Left lung (tissue), 10 donors: ENCODE data around the gene ZNF140. TPM values are rescaled to one million over a fixed set of nuclear protein-coding genes. Genes with fewer than 3 reads are reported as not detected.

Source experiments
- ATAC-seq: fragments of 200-7000 bp; cut with Tn5 transposase; one replicate; pipeline ENCODE4 v1.9.1; 2020; ENCODE audit warnings: moderate library complexity
- DNase-seq, 4 donors: peaks; one replicate each; pipeline ENCODE4 v3.0.0-alpha.2; 2013 to 2020
- H3K27ac ChIP-seq, 2 donors: fragments of 200-600 bp; sonication (generic) in 1 of 2; one replicate each; pipeline versions ENCODE4 v1.5.0 to v1.8.0; 2020 to 2021
- H3K27me3 ChIP-seq, 2 donors: fragments of 200-600 bp; sonication (generic) in 1 of 2; one replicate each; pipeline versions ENCODE4 v1.5.0 to v1.8.0; 2020 to 2021
- H3K36me3 ChIP-seq, 2 donors: fragments of 200-600 bp; sonication (generic) in 1 of 2; one replicate each; pipeline versions ENCODE4 v1.5.0 to v1.8.0; 2020 to 2021
- H3K4me1 ChIP-seq, 2 donors: fragments of 200-600 bp; one replicate each; pipeline ENCODE4 v1.8.0; 2021
- H3K4me3 ChIP-seq, 2 donors: fragments of 200-600 bp; sonication (generic) in 1 of 2; one replicate each; pipeline versions ENCODE4 v1.5.0 to v1.8.0; 2020 to 2021; ENCODE audit warnings: mild to moderate bottlenecking in 1 of 2
- H3K9me3 ChIP-seq, 2 donors: fragments of 200-600 bp; sonication (generic) in 1 of 2; one replicate each; pipeline versions ENCODE4 v1.5.0 to v1.8.0; 2020 to 2021
- CTCF ChIP-seq, 2 donors: fragments of 200-600 bp; sonication (generic) in 1 of 2; IDR thresholded peaks; one replicate each; pipeline versions ENCODE4 v1.5.0 to v1.8.0; 2021; ENCODE audit warnings: antibody characterized with exemption in 2 of 2
- intact Hi-C, 2 donors: fragments of 100-400 bp; cut with DNase I; formaldehyde crosslinking; loops; one replicate each; pipeline versions ENCODE4 v1.11.2 to v1.14.2; 2022
- polyA plus RNA-seq, 6 donors: library from polyadenylated mRNA; unstranded; fragments of 120-200 nt; gene quantifications; one replicate each; pipeline ENCODE4 v1.2.1, GENCODE V29; 2013; ENCODE audit not compliant: insufficient read length in 6 of 6
- total RNA-seq, 2 donors: library from RNA; stranded (reverse); fragmentation: NEBNext Ultra II Directional; extraction: Animal tissue kit (Norgen Biotek cat#: 25700); gene quantifications; one replicate each; pipeline ENCODE4 v1.2.1, GENCODE V29; 2021
- donor health status: DM: no; HTN: yes; CAD: no.
- donor health status: DM: no; HTN: no; CAD: no.

ZNF140 gene
- total and polyA plus RNA-seq, 8 donors = 12.2 to 44.2 (median 40.0) TPM

- no peak for TF ChIP-seq CTCF (IDR thresholded peaks at IDR 0.05)
- ATAC-seq (peak; percentile 97), DNase-seq (peak; percentile 97 to 98 (median 97))
- peaks cover 0 to 64% of the 10 kb centered on the region in 2 donors for H3K36me3 ChIP-seq
- H3K4me1 ChIP-seq = peaks cover 0 to 17% of the 10 kb centered on the region in 2 donors
- peak within 1 kb of the TSS; percentile 73 to 88 for H3K4me3 ChIP-seq
- intact Hi-C loops = no loop called here
- H3K9me3 ChIP-seq = peaks cover 7 to 81% of the 10 kb centered on the region in 2 donors
- peak within 1 kb of the TSS; percentile 93 to 94 for H3K27ac ChIP-seq
- no peaks in the 10 kb centered on the region for H3K27me3 ChIP-seq
Observed at GRCh38 chr12:133130038-133130807, 49.5 kb downstream of the ZNF140 start, which contains the start of the genes ZNF10 and ZNF891. Gene ZNF10 (plus strand): TSS chr12:133130627. CDS start chr12:133144493, 13,866 bp downstream. Gene ZNF891 (minus strand): TSS chr12:133130274. CDS start chr12:133121918, 8,356 bp downstream.

- no peak for TF ChIP-seq CTCF (IDR thresholded peaks at IDR 0.05)
- intact Hi-C loops = no loop called here
- Histone ChIP-seq H3K27ac (peak overlapping the region; percentile 93 to 94), H3K4me1 (peaks cover 0 to 17% of the 10 kb centered on the region in 2 donors), H3K27me3 (no peaks in the 10 kb centered on the region), H3K9me3 (peaks cover 5 to 81% of the 10 kb centered on the region in 2 donors), H3K36me3 (peaks cover 0 to 64% of the 10 kb centered on the region in 2 donors), H3K4me3 (peak overlapping the region; percentile 73 to 88)
- DNase-seq = peak in 2 of 4 donors; percentile 49 to 84
- ATAC-seq = peak; percentile 20
Observed at GRCh38 chr12:133130808-133131128, 50.0 kb downstream of the ZNF140 start.

- H3K9me3 ChIP-seq = peaks cover 2 to 95% of the 10 kb centered on the region in 2 donors
- H3K4me1 ChIP-seq = peaks cover 0 to 11% of the 10 kb centered on the region in 2 donors
- TF ChIP-seq CTCF (IDR thresholded peaks at IDR 0.05) = no peak
- ATAC-seq (no peak), DNase-seq (no peak)
- H3K27me3 ChIP-seq = no peaks in the 10 kb centered on the region
- no peak overlapping the region for H3K4me3 ChIP-seq
- intact Hi-C loops = no loop called here
- H3K36me3 ChIP-seq = peaks cover 0 to 85% of the 10 kb centered on the region in 2 donors
- no peak overlapping the region for H3K27ac ChIP-seq
Observed at GRCh38 chr12:133135747-133136146, 55.0 kb downstream of the ZNF140 start.

GRCh38 chr12:133145981-133146380 is 65.3 kb downstream of the ZNF140 start:
- intact Hi-C loops = no loop called here
- H3K27ac ChIP-seq = no peak overlapping the region
- no peaks in the 10 kb centered on the region for H3K27me3 ChIP-seq
- no peak overlapping the region for H3K4me3 ChIP-seq
- H3K9me3 ChIP-seq = peaks cover 16 to 100% of the 10 kb centered on the region in 2 donors
- ATAC-seq (no peak), DNase-seq (no peak)
- TF ChIP-seq CTCF (IDR thresholded peaks at IDR 0.05) = no peak
- peaks cover 0 to 89% of the 10 kb centered on the region in 2 donors for H3K36me3 ChIP-seq
- H3K4me1 ChIP-seq = no peaks in the 10 kb centered on the region

- intact Hi-C loops = no loop called here
- Histone ChIP-seq H3K27me3 (no peaks in the 10 kb centered on the region), H3K9me3 (peaks cover 18 to 100% of the 10 kb centered on the region in 2 donors), H3K4me1 (no peaks in the 10 kb centered on the region), H3K4me3 (no peak overlapping the region), H3K27ac (no peak overlapping the region), H3K36me3 (peaks cover 9 to 75% of the 10 kb centered on the region in 2 donors)
- TF ChIP-seq CTCF (IDR thresholded peaks at IDR 0.05) = no peak
- ATAC-seq (no peak), DNase-seq (no peak)
Observed at GRCh38 chr12:133156125-133156690, 75.5 kb downstream of the ZNF140 start.
